ENCODE measurements around the gene STYXL2. TPM values are rescaled to one million over a fixed set of nuclear protein-coding genes. Genes with fewer than 3 reads are reported as not detected.
A peak's percentile ranks its signal among the peaks of the same experiment; 100 is the strongest.

The STYXL2 gene
- total RNA-seq, 1 experiment from 2014 or later, result not detected

GRCh38 chr1:167083066-167083665 is 10.7 kb upstream of the STYXL2 start:
- Mint-ChIP-seq H3K27ac (ENCODE audit: low read depth, unreplicated experiment) (no peak overlapping the region), H3K4me3 (ENCODE audit: unreplicated experiment) (no peak overlapping the region), H3K4me1 (ENCODE audit: insufficient read depth, unreplicated experiment) (no peaks in the 10 kb centered on the region), H3K27me3 (ENCODE audit: insufficient read depth, unreplicated experiment) (peaks cover 32% of the 10 kb centered on the region), H3K36me3 (ENCODE audit: insufficient read depth, unreplicated experiment) (no peaks in the 10 kb centered on the region), H3K9me3 (ENCODE audit: unreplicated experiment) (no peaks in the 10 kb centered on the region)
- ChIA-PET CTCF (interaction anchor here (0.7 to 5.1 kb wide), 7 partner anchors 11 to 450 kb away, joined by 3 to 29 read pairs (median 3); partner anchors contain the start of gene STYXL2), POLR2A (no interaction called here)
- intact Hi-C loops (cut with micrococcal nuclease), result no loop called here
- no TSS peak for BruUV-seq (replicated peaks)
- DNase-seq (ENCODE audit: unreplicated experiment), result no peak
- no peak for TF ChIP-seq CTCF (IDR thresholded peaks at IDR 0.05; ENCODE audit: unreplicated experiment)

GRCh38 chr1:167083871-167084270 is 10.0 kb upstream of the STYXL2 start:
- intact Hi-C loops (cut with micrococcal nuclease), result no loop called here
- no peak for TF ChIP-seq CTCF (IDR thresholded peaks at IDR 0.05; ENCODE audit: unreplicated experiment)

GRCh38 chr1:167084757-167085156 is 9.1 kb upstream of the STYXL2 start:
- ChIA-PET POLR2A (interaction anchor here (1.1 to 1.2 kb wide), 2 partner anchors 136 to 137 kb away, joined by 4 read pairs; partner anchors contain the start of gene POU2F1), CTCF (interaction anchor here (0.6 to 5.1 kb wide), 13 partner anchors 10 to 1596 kb away, joined by 3 to 29 read pairs (median 4); partner anchors contain the start of gene STYXL2)
- BruUV-seq (replicated peaks), result no TSS peak
- Mint-ChIP-seq H3K27me3 (ENCODE audit: insufficient read depth, unreplicated experiment) (peaks cover 20% of the 10 kb centered on the region), H3K9me3 (ENCODE audit: unreplicated experiment) (no peaks in the 10 kb centered on the region), H3K27ac (ENCODE audit: low read depth, unreplicated experiment) (no peak overlapping the region), H3K36me3 (ENCODE audit: insufficient read depth, unreplicated experiment) (no peaks in the 10 kb centered on the region), H3K4me1 (ENCODE audit: insufficient read depth, unreplicated experiment) (no peaks in the 10 kb centered on the region), H3K4me3 (ENCODE audit: unreplicated experiment) (no peak overlapping the region)
- intact Hi-C loops (cut with micrococcal nuclease), result no loop called here
- no peak for TF ChIP-seq CTCF (IDR thresholded peaks at IDR 0.05; ENCODE audit: unreplicated experiment)
- DNase-seq (ENCODE audit: unreplicated experiment), result no peak

More at GRCh38 chr1:167083871-167084270, 10.0 kb upstream of the STYXL2 start:
- no peaks in the 10 kb centered on the region for H3K9me3 Mint-ChIP-seq (ENCODE audit: unreplicated experiment)
- BruUV-seq (replicated peaks), result no TSS peak
- H3K4me1 Mint-ChIP-seq (ENCODE audit: insufficient read depth, unreplicated experiment), result no peaks in the 10 kb centered on the region
- ChIA-PET POLR2A (interaction anchor here (1.1 to 1.2 kb wide), 2 partner anchors 137 to 138 kb away, joined by 4 read pairs; partner anchors contain the start of gene POU2F1), CTCF (interaction anchor here (0.7 to 5.1 kb wide), 9 partner anchors 10 to 449 kb away, joined by 3 to 29 read pairs (median 5); partner anchors contain the start of gene STYXL2)
- no peak overlapping the region for H3K27ac Mint-ChIP-seq (ENCODE audit: low read depth, unreplicated experiment)
- H3K4me3 Mint-ChIP-seq (ENCODE audit: unreplicated experiment), result no peak overlapping the region
- H3K36me3 Mint-ChIP-seq (ENCODE audit: insufficient read depth, unreplicated experiment), result no peaks in the 10 kb centered on the region
- DNase-seq (ENCODE audit: unreplicated experiment), result no peak
- peaks cover 25% of the 10 kb centered on the region for H3K27me3 Mint-ChIP-seq (ENCODE audit: insufficient read depth, unreplicated experiment)

GRCh38 chr1:167086033-167086432 is 7.8 kb upstream of the STYXL2 start:
- ChIA-PET POLR2A (interaction anchor here (1.1 to 1.8 kb wide), 2 partner anchors 134 to 136 kb away, joined by 4 to 8 read pairs; partner anchors contain the start of gene POU2F1), CTCF (interaction anchor here (0.6 to 5.1 kb wide), 12 partner anchors 9 to 420 kb away, joined by 3 to 29 read pairs (median 4); no protein-coding TSS in a partner anchor)
- Mint-ChIP-seq H3K36me3 (ENCODE audit: insufficient read depth, unreplicated experiment) (no peaks in the 10 kb centered on the region), H3K27me3 (ENCODE audit: insufficient read depth, unreplicated experiment) (peaks cover 8% of the 10 kb centered on the region), H3K27ac (ENCODE audit: low read depth, unreplicated experiment) (no peak overlapping the region), H3K4me1 (ENCODE audit: insufficient read depth, unreplicated experiment) (no peaks in the 10 kb centered on the region), H3K9me3 (ENCODE audit: unreplicated experiment) (no peaks in the 10 kb centered on the region), H3K4me3 (ENCODE audit: unreplicated experiment) (no peak overlapping the region)
- no TSS peak for BruUV-seq (replicated peaks)
- peak; percentile 31 for DNase-seq (ENCODE audit: unreplicated experiment)
- no peak for TF ChIP-seq CTCF (IDR thresholded peaks at IDR 0.05; ENCODE audit: unreplicated experiment)
- intact Hi-C loops (cut with micrococcal nuclease), result no loop called here
